ENCODE data around the gene TNNC1. TPM values are rescaled to one million over a fixed set of nuclear protein-coding genes. Genes with fewer than 3 reads are reported as not detected.

TNNC1 gene
- total RNA-seq, 1 donor from 2014 or later, result not detected

DNA sequence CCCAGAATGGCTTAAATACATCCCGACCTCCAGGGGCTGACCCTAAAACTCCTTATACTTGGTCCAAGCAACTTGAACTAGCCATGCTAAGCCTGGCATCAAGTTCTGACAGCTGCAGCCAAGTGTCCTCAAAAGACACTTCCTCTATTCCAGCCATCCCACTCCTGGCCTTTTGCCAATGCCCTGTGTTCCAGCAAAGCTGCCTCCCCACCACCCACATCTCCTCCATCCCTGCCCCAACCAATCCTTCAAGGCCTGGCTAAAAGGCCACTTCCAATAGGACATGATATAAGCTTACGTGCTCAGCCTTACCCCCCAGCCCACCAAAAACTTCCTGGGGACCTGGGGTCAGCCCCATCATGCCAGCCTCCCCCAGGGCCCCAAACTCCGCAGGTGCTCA lies 49.9 kb downstream of the TNNC1 start:
- no peaks in the 10 kb centered on the region for H3K9me3 Mint-ChIP-seq
- H3K27ac Mint-ChIP-seq (ENCODE audit: unreplicated experiment), result no peak overlapping the region
- H3K4me1 Mint-ChIP-seq, result peaks cover 10% of the 10 kb centered on the region
- H3K36me3 Mint-ChIP-seq (ENCODE audit: low read depth), result peaks cover 7% of the 10 kb centered on the region
- TF ChIP-seq CTCF (conservative IDR thresholded peaks at IDR 0.05), result no peak
- DNase-seq (ENCODE audit: low read depth, low spot score), result no peak
- no peaks in the 10 kb centered on the region for H3K27me3 Mint-ChIP-seq (ENCODE audit: low read depth)
- H3K4me3 Mint-ChIP-seq, result peak overlapping the region; percentile 65

GRCh38 chr3:52403271-52403841 lies 50.5 kb downstream of the TNNC1 start:
- no peak overlapping the region for H3K27ac Mint-ChIP-seq (ENCODE audit: unreplicated experiment)
- peaks cover 7% of the 10 kb centered on the region for H3K36me3 Mint-ChIP-seq (ENCODE audit: low read depth)
- no peaks in the 10 kb centered on the region for H3K27me3 Mint-ChIP-seq (ENCODE audit: low read depth)
- DNase-seq (ENCODE audit: low read depth, low spot score), result no peak
- peaks cover 4% of the 10 kb centered on the region for H3K4me1 Mint-ChIP-seq
- TF ChIP-seq CTCF (conservative IDR thresholded peaks at IDR 0.05), result no peak
- H3K4me3 Mint-ChIP-seq, result no peak overlapping the region
- H3K9me3 Mint-ChIP-seq, result no peaks in the 10 kb centered on the region

DNA sequence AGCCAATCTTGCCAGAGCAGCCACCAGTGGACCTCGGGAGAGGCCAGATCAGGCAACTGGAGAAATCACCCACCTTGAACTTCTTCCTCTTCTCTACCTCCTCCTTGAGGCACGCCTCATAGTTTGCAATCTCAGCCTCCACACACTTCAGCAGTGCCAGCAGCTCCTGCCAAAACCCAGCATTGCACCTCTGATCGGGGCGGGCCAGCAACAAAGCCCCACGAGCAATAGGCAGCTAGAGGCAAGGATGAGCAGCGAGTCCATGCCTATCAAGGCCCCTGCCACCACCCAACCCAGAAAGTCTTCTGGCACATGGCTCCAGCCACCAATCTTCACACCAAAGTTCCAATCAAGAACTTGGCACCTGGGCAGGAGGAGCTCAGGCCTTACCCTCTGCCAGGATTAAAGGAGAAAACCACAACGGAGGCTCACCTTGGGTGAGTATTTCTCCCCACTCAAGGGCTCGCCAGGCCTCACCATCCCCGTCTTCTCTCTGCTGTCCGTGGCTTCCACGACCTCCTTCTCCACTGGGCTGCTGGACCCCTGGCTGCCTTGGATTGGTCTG lies 51.1 kb downstream of the TNNC1 start:
- TF ChIP-seq CTCF (conservative IDR thresholded peaks at IDR 0.05), result no peak
- Mint-ChIP-seq H3K36me3 (ENCODE audit: low read depth) (peaks cover 7% of the 10 kb centered on the region), H3K27me3 (ENCODE audit: low read depth) (no peaks in the 10 kb centered on the region), H3K4me3 (no peak overlapping the region), H3K27ac (ENCODE audit: unreplicated experiment) (no peak overlapping the region), H3K4me1 (no peaks in the 10 kb centered on the region), H3K9me3 (no peaks in the 10 kb centered on the region)
- DNase-seq (ENCODE audit: low read depth, low spot score), result no peak

GRCh38 chr3:52402101-52402521 lies 51.7 kb downstream of the TNNC1 start:
- Mint-ChIP-seq H3K4me1 (no peaks in the 10 kb centered on the region), H3K27ac (ENCODE audit: unreplicated experiment) (no peak overlapping the region), H3K36me3 (ENCODE audit: low read depth) (peaks cover 7% of the 10 kb centered on the region), H3K27me3 (ENCODE audit: low read depth) (no peaks in the 10 kb centered on the region), H3K4me3 (no peak overlapping the region), H3K9me3 (no peaks in the 10 kb centered on the region)
- no peak for DNase-seq (ENCODE audit: low read depth, low spot score)
- no peak for TF ChIP-seq CTCF (conservative IDR thresholded peaks at IDR 0.05)

DNA sequence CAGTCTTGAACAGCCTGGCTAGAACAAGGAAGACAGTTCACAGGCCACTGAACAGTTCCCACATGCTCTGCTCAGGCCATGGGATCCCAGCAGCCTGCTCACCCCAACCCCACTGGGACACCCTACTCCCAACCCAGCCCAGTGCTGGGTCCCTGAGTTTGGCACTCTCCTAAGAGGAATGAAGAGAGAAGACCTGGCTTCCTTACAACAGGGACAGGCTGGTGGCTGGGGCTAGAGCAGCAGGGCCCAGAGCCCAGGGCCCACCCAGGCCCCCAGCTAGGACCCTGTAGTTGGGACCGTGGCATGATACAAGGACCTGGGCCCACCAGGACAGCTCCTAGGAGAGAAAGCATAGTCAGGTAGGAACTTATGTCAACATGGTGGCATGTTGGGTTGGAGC lies 52.3 kb downstream of the TNNC1 start:
- Mint-ChIP-seq H3K27ac (ENCODE audit: unreplicated experiment) (no peak overlapping the region), H3K9me3 (no peaks in the 10 kb centered on the region), H3K4me3 (no peak overlapping the region), H3K4me1 (no peaks in the 10 kb centered on the region), H3K36me3 (ENCODE audit: low read depth) (peaks cover 7% of the 10 kb centered on the region), H3K27me3 (ENCODE audit: low read depth) (no peaks in the 10 kb centered on the region)
- no peak for DNase-seq (ENCODE audit: low read depth, low spot score)
- TF ChIP-seq CTCF (conservative IDR thresholded peaks at IDR 0.05), result no peak

Other genes starting within 250 kb of the TNNC1 start
- 0.16 TPM in 1 of 2 replicates, not detected in the other for gene TLR9, start 228.4 kb downstream of the TNNC1 start, total RNA-seq
- 30.7 and 31.7 TPM in 2 replicates for gene TWF2, start 214.9 kb downstream of the TNNC1 start, total RNA-seq
- 4.3 and 4.4 TPM in 2 replicates for gene PPM1M, start 208.3 kb downstream of the TNNC1 start, total RNA-seq
- gene WDR82, start 175.4 kb downstream of the TNNC1 start, total RNA-seq, result 114 and 119 TPM in 2 replicates
- 6.1 and 9.7 TPM in 2 replicates for gene GLYCTK, start 166.2 kb downstream of the TNNC1 start, total RNA-seq
- gene DNAH1, start 137.7 kb downstream of the TNNC1 start, total RNA-seq, result 2.4 and 3.2 TPM in 2 replicates
- gene BAP1, start 44.0 kb downstream of the TNNC1 start, total RNA-seq, result 123 and 125 TPM in 2 replicates
- gene PHF7, start 43.4 kb downstream of the TNNC1 start, total RNA-seq, result 8.5 and 9.9 TPM in 2 replicates
- 4.1 and 5.2 TPM in 2 replicates for gene SEMA3G, start 8.9 kb downstream of the TNNC1 start, total RNA-seq
- 161 and 166 TPM in 2 replicates for gene NISCH, start 1.6 kb upstream of the TNNC1 start, total RNA-seq
- 0.11 and 0.16 TPM in 2 replicates for gene STAB1, start 41.3 kb upstream of the TNNC1 start, total RNA-seq
- gene NT5DC2, start 79.8 kb upstream of the TNNC1 start, total RNA-seq, result 389 and 392 TPM in 2 replicates
- gene UQCC5, start 82.6 kb upstream of the TNNC1 start, total RNA-seq, result 26.2 and 29.8 TPM in 2 replicates
- 107 and 109 TPM in 2 replicates for gene PBRM1, start 231.9 kb upstream of the TNNC1 start, total RNA-seq
- 142 TPM in 2 replicates for gene GNL3, start 232.0 kb upstream of the TNNC1 start, total RNA-seq

All from neural crest cell (in vitro differentiated cells).